HEK293T (cell line): ENCODE data around the gene CYP2J2.
"Not testable (repeated sequence)": the region's sequence is repeated elsewhere in the genome, so short reads cannot be mapped to it uniquely, and the experiment has no call there.

Experiments
- CTCF ChIA-PET: fragments of 350-600 bp; formaldehyde crosslinking; extraction: SDS; loops from one replicate; lab custom pipeline; 2021; ENCODE audit warnings: antibody characterized with exemption, inconsistent platforms; lab: Yijun Ruan, JAX
- POLR2A ChIA-PET: fragments of 350-600 bp; formaldehyde crosslinking; extraction: SDS; loops from one replicate; lab custom pipeline; 2020; ENCODE audit warnings: antibody characterized with exemption, inconsistent platforms; lab: Yijun Ruan, JAX
- DNase-seq: peaks from one replicate; pipeline ENCODE4 v3.0.0; 2012; ENCODE audit warnings: mixed read lengths; ENCODE audit errors: extremely low spot score
- ARNT ChIP-seq: fragments of 450-650 bp; IDR thresholded peaks from 2 replicates; pipeline ENCODE4 v1.6.1; 2017; ENCODE audit warnings: mild to moderate bottlenecking
- BHLHE40 ChIP-seq: fragments of 450-650 bp; IDR thresholded peaks from 2 replicates; pipeline ENCODE4 v1.6.1; 2016; ENCODE audit warnings: mild to moderate bottlenecking, moderate library complexity, borderline replicate concordance
- CTBP1 ChIP-seq: fragments of 450-650 bp; IDR thresholded peaks from 2 replicates; pipeline ENCODE4 v1.6.1; 2016; ENCODE audit warnings: borderline replicate concordance
- ELF4 ChIP-seq: fragments of 450-650 bp; IDR thresholded peaks from 2 replicates; pipeline ENCODE4 v1.6.1; 2017; ENCODE audit warnings: antibody characterized with exemption
- FOXA1 ChIP-seq: fragments of 450-650 bp; IDR thresholded peaks from 2 replicates; pipeline ENCODE4 v1.6.1; 2016; ENCODE audit warnings: mild to moderate bottlenecking
- FOXK2 ChIP-seq: fragments of 450-650 bp; IDR thresholded peaks from 2 replicates; pipeline ENCODE4 v1.6.1; 2016; ENCODE audit warnings: mild to moderate bottlenecking
- FOXM1 ChIP-seq: fragments of 450-650 bp; IDR thresholded peaks from 2 replicates; pipeline ENCODE4 v1.6.1; 2017; ENCODE audit warnings: mild to moderate bottlenecking, borderline replicate concordance
- HDGF ChIP-seq: fragments of 450-650 bp; IDR thresholded peaks from 2 replicates; pipeline ENCODE4 v1.6.1; 2017; ENCODE audit warnings: antibody characterized with exemption, borderline replicate concordance
- L3MBTL2 ChIP-seq: fragments of 450-650 bp; conservative IDR thresholded peaks from 2 replicates; pipeline ENCODE4 v1.6.1; 2016; ENCODE audit warnings: mild to moderate bottlenecking
- LEF1 ChIP-seq: fragments of 450-650 bp; IDR thresholded peaks from 2 replicates; pipeline ENCODE4 v1.6.1; 2017; ENCODE audit warnings: mild to moderate bottlenecking, borderline replicate concordance
- NFRKB ChIP-seq: fragments of 450-650 bp; IDR thresholded peaks from 2 replicates; pipeline ENCODE4 v1.6.1; 2016; ENCODE audit warnings: mild to moderate bottlenecking, moderate library complexity
- SP1 ChIP-seq: fragments of 450-650 bp; IDR thresholded peaks from 2 replicates; pipeline ENCODE4 v1.6.1; 2017
- SUZ12 ChIP-seq: fragments of 450-650 bp; IDR thresholded peaks from 2 replicates; pipeline ENCODE4 v1.6.1; 2016; ENCODE audit warnings: mild to moderate bottlenecking
- TARDBP ChIP-seq: fragments of 450-650 bp; IDR thresholded peaks from 2 replicates; pipeline ENCODE4 v1.6.1; 2016
- ZNF384 ChIP-seq: fragments of 450-650 bp; IDR thresholded peaks from 2 replicates; pipeline ENCODE4 v1.6.1; 2016
- TF ChIP-seq, protein P1 (sequence below): fragments of 450-650 bp; IDR thresholded peaks from 2 replicates; pipeline ENCODE4 v1.6.1; 2016

CYP2J2 gene, protein sequence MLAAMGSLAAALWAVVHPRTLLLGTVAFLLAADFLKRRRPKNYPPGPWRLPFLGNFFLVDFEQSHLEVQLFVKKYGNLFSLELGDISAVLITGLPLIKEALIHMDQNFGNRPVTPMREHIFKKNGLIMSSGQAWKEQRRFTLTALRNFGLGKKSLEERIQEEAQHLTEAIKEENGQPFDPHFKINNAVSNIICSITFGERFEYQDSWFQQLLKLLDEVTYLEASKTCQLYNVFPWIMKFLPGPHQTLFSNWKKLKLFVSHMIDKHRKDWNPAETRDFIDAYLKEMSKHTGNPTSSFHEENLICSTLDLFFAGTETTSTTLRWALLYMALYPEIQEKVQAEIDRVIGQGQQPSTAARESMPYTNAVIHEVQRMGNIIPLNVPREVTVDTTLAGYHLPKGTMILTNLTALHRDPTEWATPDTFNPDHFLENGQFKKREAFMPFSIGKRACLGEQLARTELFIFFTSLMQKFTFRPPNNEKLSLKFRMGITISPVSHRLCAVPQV

DNA sequence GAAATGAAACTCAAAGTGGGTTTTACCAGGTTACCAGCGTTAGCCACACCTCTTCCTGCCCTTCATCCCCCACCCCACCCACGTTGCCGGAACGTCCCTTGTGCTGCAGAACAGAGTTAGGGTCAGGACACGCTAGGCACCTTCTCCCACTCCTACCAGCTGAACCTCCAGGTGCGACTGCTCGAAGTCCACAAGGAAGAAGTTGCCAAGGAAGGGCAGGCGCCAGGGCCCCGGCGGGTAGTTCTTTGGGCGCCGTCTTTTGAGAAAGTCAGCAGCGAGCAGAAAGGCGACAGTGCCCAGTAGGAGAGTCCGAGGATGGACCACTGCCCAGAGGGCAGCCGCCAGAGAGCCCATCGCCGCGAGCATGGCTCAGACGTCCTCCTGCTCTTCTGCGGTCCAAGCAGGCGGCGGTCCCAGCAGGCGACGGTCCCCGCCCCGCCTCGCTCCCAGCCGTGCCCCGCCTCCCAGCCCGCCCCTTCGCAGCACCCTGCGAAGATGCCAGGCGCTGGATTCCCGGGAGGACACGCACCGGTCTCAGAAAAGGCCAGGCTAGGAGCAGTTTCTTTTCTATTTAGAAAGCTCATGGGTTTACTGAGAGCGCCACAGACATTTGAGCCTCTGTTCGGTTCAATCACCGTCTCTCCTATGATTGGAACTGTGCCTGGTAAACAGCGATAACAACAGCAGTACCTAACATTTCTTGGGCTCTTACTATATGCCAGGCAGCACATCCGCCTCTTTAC, at the start of gene CYP2J2:
Gene CYP2J2, minus strand, starts transcription at position 393 of the 743 bp plus-strand sequence. Its CDS starts 27 bp downstream, at position 366.
- TF ChIP-seq L3MBTL2 (peak; percentile 94), FOXK2 (no peak), ZNF384 (no peak), NFRKB (no peak)
- ChIA-PET POLR2A (no interaction called here), CTCF (interaction anchor here (0.6 to 1.5 kb wide), 2 partner anchors 20 to 21 kb away, joined by 3 to 4 read pairs; no protein-coding TSS in a partner anchor)
- peak; percentile 82 for DNase-seq

DNA sequence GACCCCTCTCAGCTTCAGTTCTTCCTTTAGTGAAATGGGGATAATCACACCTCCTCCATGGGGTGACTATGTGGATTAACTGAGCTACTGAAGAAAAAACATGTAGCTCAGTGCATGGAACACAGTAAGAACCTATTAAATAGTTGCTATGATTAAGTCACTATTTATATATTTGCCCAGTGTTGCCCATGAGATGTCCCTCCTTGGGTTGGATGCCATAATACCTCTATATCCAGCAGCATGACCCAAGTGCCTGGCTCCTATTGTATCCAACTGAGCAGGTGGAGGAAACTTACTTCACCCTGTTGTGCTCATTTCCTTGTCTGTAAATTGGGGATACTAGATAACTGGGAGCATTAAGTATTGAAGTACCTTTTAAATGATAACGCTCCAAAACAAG, 47.1 kb upstream of the CYP2J2 start:
- CTCF ChIA-PET = interaction anchor here (1.1 kb wide), 1 partner anchor 26 kb away, joined by 3 read pairs; no protein-coding TSS in a partner anchor

DNA sequence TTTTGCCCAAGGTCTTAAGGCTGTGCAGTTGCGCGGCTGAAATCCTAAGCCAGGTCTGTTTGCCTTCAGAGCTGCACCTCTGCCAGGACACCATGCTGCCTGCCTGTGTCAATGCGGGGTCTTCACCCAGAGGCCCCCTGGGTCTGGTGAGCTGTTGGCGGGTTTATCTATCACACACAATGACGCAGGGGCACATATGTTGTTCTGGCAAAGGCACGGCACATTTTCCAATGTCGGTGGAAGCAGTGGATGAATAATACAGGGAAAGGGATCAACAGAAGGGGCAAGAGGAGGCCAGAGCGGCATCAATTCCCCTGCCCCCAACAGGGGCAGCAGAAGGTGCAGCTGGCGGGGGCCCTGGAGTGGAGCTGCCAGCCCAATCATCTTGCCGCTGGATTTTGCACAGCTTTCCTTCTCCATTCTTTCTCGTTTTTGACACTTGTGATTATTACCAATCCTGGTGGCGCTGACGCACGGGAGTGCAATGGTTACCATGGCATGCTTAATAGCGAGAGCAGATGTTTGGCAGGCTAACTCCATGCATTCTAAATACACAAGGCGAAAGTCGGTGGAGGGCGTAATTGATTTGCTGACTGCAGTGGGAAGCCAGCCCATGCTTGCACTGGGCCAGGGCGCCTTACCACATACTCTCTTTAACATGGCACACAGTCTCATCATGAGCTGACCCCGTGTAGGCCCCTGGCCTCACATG, 45.8 kb upstream of the CYP2J2 start:
- ChIA-PET POLR2A (no interaction called here), CTCF (interaction anchor here (0.6 to 1.5 kb wide), 4 partner anchors 10 to 975 kb away, joined by 3 to 5 read pairs (median 3); no protein-coding TSS in a partner anchor)
- TF ChIP-seq FOXK2 = no peak
- TF ChIP-seq LEF1 = no peak
- TF ChIP-seq ARNT = no peak
- TF ChIP-seq SP1 = no peak
- TF ChIP-seq, protein P1, sequence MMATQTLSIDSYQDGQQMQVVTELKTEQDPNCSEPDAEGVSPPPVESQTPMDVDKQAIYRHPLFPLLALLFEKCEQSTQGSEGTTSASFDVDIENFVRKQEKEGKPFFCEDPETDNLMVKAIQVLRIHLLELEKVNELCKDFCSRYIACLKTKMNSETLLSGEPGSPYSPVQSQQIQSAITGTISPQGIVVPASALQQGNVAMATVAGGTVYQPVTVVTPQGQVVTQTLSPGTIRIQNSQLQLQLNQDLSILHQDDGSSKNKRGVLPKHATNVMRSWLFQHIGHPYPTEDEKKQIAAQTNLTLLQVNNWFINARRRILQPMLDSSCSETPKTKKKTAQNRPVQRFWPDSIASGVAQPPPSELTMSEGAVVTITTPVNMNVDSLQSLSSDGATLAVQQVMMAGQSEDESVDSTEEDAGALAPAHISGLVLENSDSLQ = no peak
- no peak for TF ChIP-seq CTBP1
- TF ChIP-seq FOXM1 = no peak
- no peak for TF ChIP-seq FOXA1
- TF ChIP-seq HDGF = no peak
- TF ChIP-seq ZNF384 = no peak
- no peak for TF ChIP-seq SUZ12
- no peak for TF ChIP-seq BHLHE40
- no peak for TF ChIP-seq L3MBTL2
- no peak for TF ChIP-seq NFRKB
- no peak for TF ChIP-seq ELF4
- no peak for TF ChIP-seq TARDBP
- no peak for DNase-seq

More for the DNA sequence above, 47.1 kb upstream of the CYP2J2 start:
- no peak for TF ChIP-seq ELF4
- no peak for TF ChIP-seq FOXK2
- TF ChIP-seq BHLHE40 = no peak
- no peak for TF ChIP-seq SUZ12
- TF ChIP-seq FOXM1 = no peak
- no peak for TF ChIP-seq FOXA1
- no peak for TF ChIP-seq HDGF
- TF ChIP-seq L3MBTL2 = no peak
- no peak for TF ChIP-seq ZNF384
- no peak for TF ChIP-seq CTBP1
- TF ChIP-seq NFRKB = no peak
- no peak for TF ChIP-seq ARNT
- TF ChIP-seq LEF1 = no peak
- TF ChIP-seq, protein P1 = no peak
- no peak for TF ChIP-seq TARDBP
- POLR2A ChIA-PET = no interaction called here
- no peak for DNase-seq

DNA sequence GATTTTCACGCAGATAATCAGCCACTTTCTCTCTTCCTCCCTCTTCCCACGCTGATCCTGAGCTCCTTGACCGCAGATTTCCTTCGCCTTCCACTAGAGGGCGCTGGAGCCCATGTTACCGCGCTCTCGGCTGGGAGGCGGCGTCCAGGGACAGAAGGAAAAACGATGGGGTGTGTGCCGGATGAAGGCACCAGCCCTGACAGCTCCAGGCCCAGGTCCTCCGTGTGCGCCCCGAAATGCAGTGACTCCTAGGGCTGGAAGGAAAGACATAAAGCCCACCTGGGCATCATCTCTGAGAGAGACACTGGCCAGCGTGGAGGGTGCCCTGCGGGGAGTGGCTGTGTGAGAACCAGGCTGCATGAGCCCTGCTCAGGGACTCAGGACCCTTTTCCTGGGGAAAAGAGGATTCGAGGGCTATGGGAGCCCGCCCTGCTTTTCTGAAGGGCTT, 44.9 kb upstream of the CYP2J2 start:
- ChIA-PET POLR2A (no interaction called here), CTCF (interaction anchor here (0.6 to 1.5 kb wide), 23 partner anchors 10 to 975 kb away, joined by 3 to 7 read pairs (median 3); no protein-coding TSS in a partner anchor)
- TF ChIP-seq FOXA1 = no peak
- no peak for TF ChIP-seq SP1
- DNase-seq = peak; percentile 91

DNA sequence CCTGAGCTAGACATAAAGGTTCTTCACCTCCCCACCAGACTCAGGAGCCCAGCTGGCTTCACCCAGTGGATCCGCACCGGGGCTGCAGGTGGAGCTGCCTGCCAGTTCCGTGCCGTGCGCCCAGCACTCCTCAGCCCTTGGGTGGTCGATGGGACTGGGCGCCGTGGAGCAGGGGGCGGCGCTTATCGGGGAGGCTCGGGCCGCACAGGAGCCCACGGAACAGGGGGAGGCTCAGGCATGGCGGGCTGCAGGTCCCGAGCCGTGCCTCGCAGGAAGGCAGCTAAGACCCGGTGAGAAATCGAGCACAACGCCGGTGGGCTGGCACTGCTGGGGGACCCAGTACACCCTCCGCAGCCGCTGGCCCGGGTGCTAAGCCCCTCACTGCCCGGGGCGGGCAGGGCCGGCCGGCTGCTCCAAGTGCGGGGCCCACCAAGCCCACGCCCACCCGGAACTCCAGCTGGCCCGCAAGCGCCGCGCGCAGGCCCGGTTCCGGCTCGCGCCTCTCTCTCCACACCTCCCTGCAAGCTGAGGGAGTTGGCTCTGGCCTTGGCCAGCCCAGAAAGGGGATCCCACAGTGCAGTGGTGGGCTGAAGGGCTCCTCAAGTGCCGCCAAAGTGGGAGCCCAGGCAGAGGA, 43.1 kb upstream of the CYP2J2 start:
- CTCF ChIA-PET = interaction anchor here (0.7 kb wide), 1 partner anchor 1540 kb away, joined by 3 read pairs; no protein-coding TSS in a partner anchor
- POLR2A ChIA-PET, DNase-seq: not testable (repeated sequence)

DNA sequence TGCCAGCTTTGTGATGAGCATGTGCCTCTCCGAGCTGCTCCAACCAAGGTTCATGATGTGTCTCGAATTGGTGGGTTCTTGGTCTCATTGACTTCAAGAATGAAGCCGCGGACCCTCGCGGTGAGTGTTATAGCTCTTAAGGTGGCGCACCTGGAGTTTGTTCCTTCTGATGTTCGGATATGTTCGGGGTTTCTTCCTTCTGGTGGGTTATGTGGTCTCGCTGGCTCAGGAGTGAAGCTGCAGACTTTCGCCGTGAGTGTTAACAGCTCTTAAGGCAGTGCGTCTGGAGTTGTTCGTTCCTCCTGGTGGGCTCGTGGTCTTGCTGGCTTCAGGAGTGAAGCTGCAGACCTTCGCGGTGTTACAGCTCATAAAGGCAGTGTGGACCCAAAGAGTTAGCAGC, 42.2 kb upstream of the CYP2J2 start:
- DNase-seq, POLR2A ChIA-PET: not testable (repeated sequence)
- CTCF ChIA-PET = interaction anchor here (0.5 to 0.7 kb wide), 2 partner anchors 1049 to 1541 kb away, joined by 3 to 8 read pairs; no protein-coding TSS in a partner anchor
